HG02588 (cell line): Measurements from ENCODE around the gene FOXP2.

Source experiments
- ATAC-seq: cut with Tn5 transposase; IDR thresholded peaks from one replicate; pipeline ENCODE4 v1.9.1; 2021; ENCODE audit warnings: mild to moderate bottlenecking, moderate library complexity; ENCODE audit not compliant: unreplicated experiment

FOXP2 gene

DNA sequence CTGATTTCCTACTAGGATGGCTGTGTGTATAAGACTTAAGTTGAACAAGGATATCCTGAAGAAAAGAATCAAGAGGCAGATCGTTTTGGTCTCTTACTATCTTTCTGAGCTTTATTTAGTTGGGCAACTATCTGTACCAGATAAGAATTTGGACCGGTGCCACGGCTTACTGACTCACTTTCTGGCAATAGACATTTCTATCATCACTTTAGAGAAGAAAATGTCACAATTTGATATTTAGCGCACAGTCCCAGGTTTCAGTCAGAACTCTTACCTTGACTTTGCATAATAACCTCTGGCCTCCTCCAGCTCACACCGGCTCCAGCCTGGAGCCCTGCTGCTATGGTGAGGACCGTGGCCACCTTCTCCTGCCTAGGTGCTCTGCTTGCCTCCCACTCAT, 289.1 kb downstream of the FOXP2 start:
- no peak for ATAC-seq

DNA sequence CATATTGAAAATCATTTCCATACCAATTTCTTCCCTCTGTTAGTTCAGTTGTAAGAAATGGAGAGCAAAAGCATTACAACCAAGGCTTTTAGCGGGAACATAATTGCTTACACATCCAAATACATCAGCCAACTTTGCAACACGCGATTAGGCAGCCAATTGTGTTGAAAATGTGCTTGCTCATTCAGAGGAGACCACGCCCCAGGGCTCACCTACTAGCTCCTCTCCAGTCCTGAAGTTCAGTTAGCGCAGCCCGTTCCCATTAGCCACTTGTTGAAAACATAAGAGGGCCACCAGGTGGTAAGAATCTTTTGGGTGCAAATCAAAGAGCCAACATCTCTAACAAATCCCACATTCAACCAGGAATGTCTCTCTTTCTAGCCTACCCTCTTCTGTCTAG, 294.0 kb downstream of the FOXP2 start:
- no peak for ATAC-seq

GRCh38 chr7:114710499-114710898, 295.9 kb downstream of the FOXP2 start:
- no peak for ATAC-seq

- no peak for ATAC-seq
Observed at GRCh38 chr7:114711241-114711640, 296.6 kb downstream of the FOXP2 start.

GRCh38 chr7:114715907-114716306, 301.3 kb downstream of the FOXP2 start:
- peak; percentile 59 for ATAC-seq

DNA sequence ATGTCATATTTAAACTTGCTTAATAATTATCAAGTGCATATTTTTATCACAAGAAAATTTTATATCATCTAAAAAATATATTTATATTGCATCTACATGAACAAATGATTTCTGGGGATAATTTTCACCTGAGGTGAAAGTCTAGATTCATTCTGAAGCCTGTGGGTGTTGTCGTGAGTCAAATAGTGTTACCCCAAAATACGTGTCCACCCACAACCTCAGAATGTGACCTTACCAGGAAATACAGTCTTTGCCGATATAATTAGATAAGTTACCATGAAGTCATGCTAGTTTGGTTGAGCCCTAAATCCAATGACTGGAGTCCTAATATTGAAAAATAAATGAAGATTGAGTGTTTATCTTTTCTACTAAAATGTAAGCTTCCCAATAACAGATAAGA, 304.2 kb downstream of the FOXP2 start:
- ATAC-seq: peak; percentile 59

- no peak for ATAC-seq
Observed at GRCh38 chr7:114720725-114721124, 306.1 kb downstream of the FOXP2 start.

- no peak for ATAC-seq
Observed at GRCh38 chr7:114722562-114722961, 307.9 kb downstream of the FOXP2 start.

GRCh38 chr7:114723308-114723707, 308.7 kb downstream of the FOXP2 start:
- ATAC-seq: no peak

DNA sequence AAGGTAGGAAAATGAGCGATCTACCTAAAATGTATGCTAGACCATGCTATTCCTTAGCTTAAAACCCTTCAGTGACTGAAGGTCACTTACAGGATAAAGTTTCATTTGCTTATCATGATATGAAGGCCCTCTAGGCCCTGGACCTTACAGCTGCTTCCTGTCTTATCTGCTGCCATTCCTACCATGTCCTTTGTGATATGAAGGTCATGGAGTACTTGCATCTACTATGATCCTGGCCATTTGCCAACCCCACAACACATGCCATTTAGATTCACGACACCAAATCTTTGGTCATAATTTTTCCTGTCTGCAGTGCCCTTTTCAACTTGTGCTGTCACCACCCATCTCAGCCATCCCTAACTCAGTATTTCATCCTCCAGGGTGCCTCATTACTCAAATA, 325.5 kb downstream of the FOXP2 start:
- ATAC-seq: no peak

DNA sequence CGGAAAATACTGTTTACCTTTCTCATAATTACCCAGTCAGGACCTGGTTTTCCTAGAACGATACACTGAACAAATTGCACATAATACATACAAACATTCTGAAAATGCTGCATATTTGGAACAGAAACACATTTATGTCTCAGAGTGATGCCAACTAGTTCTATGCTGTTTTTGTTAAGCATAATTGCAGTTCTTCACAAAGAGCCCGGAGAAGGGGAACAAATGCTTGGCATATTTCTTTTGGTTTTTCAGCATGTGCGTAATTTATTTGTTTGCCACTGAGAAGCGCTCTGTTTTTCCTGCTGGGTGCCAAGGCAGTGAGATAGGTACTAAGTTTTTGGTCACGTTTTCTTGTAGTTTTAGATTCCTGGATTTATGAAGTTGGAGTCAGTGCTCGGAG, 326.3 kb downstream of the FOXP2 start:
- ATAC-seq: no peak

GRCh38 chr7:114741911-114742310, 327.3 kb downstream of the FOXP2 start:
- no peak for ATAC-seq
